ENCODE results near the gene CNPY4.

The CNPY4 gene, protein sequence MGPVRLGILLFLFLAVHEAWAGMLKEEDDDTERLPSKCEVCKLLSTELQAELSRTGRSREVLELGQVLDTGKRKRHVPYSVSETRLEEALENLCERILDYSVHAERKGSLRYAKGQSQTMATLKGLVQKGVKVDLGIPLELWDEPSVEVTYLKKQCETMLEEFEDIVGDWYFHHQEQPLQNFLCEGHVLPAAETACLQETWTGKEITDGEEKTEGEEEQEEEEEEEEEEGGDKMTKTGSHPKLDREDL

DNA sequence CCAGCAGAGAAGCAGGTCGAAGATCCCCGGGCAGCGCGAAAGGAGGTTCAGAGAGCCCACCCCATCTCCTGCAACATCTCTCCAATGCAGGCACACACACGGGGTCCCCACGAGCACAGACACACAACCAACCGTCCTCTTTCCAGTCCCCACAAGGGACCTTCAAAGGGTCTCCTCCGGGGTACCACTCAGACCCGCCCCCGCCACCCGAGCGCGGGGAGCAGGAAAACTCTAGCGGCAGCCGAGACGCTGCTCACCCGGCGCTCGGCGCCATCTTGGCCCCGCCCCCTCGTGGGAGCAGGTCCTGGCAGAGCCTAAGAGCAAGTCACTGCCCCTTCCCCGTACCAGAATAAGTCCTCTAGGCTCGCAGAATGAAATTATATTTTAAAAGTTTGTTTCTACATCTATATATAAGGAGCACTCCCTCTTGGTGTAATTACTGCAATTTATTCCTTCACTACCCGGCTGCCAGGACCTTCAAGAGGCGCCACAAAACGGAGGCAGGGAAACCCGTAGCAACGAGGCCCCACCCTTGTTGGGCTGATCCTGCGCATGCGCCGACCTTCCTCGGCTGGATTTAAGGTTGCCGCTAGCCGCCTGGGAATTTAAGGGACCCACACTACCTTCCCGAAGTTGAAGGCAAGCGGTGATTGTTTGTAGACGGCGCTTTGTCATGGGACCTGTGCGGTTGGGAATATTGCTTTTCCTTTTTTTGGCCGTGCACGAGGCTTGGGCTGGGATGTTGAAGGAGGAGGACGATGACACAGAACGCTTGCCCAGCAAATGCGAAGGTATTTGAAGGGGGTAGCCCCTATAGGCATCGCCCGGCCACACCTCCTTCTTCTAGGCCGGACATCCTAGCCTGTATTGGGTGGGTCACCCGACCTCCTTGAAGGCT lies at the start of gene CNPY4, which contains the start of gene TAF6:
Gene CNPY4, plus strand, starts transcription at position 563 of the 898 bp plus-strand sequence. Its CDS starts 111 bp downstream, at position 674.
Gene TAF6, minus strand, starts transcription at position 287 of the 898 bp plus-strand sequence. CDS start 5,149 bp downstream, outside the sequence.
- peak; percentile 89 for DNase-seq (ENCODE audit: extremely low read depth, low read depth)
- no peak for TF ChIP-seq CTCF (IDR thresholded peaks at IDR 0.05; ENCODE audit: low read depth, low read length, missing control alignments)
- peak within 1 kb of the TSS; percentile 98 for H3K4me3 ChIP-seq (replicated peaks; ENCODE audit: low read depth, low read length)

GRCh38 chr7:100069991-100070390 lies 49.4 kb upstream of the CNPY4 start:
- no peak overlapping the region for H3K4me3 ChIP-seq (replicated peaks; ENCODE audit: low read depth, low read length)
- no peak for DNase-seq (ENCODE audit: extremely low read depth, low read depth)
- TF ChIP-seq CTCF (IDR thresholded peaks at IDR 0.05; ENCODE audit: low read depth, low read length, missing control alignments): no peak

- H3K4me3 ChIP-seq (replicated peaks; ENCODE audit: low read depth, low read length): no peak overlapping the region
- TF ChIP-seq CTCF (IDR thresholded peaks at IDR 0.05; ENCODE audit: low read depth, low read length, missing control alignments): no peak
- no peak for DNase-seq (ENCODE audit: extremely low read depth, low read depth)
Observed at GRCh38 chr7:100071018-100071723, 48.3 kb upstream of the CNPY4 start.

- TF ChIP-seq CTCF (IDR thresholded peaks at IDR 0.05; ENCODE audit: low read depth, low read length, missing control alignments): no peak
- no peak overlapping the region for H3K4me3 ChIP-seq (replicated peaks; ENCODE audit: low read depth, low read length)
- no peak for DNase-seq (ENCODE audit: extremely low read depth, low read depth)
Observed at GRCh38 chr7:100072462-100072861, 47.0 kb upstream of the CNPY4 start.

GRCh38 chr7:100074841-100075240 lies 44.6 kb upstream of the CNPY4 start:
- H3K4me3 ChIP-seq (replicated peaks; ENCODE audit: low read depth, low read length): no peak overlapping the region
- DNase-seq (ENCODE audit: extremely low read depth, low read depth): no peak

More at GRCh38 chr7:100074841-100075240, 44.6 kb upstream of the CNPY4 start:
- no peak for TF ChIP-seq CTCF (IDR thresholded peaks at IDR 0.05; ENCODE audit: low read depth, low read length, missing control alignments)
